Gastrocnemius medialis (tissue), 4 donors: ENCODE data around the gene ADGRB3. TPM values are rescaled to one million over a fixed set of nuclear protein-coding genes. Genes with fewer than 3 reads are reported as not detected.

Experiments
- ATAC-seq, 2 donors: fragments of 150-250 bp; one replicate each; pipeline ENCODE4 v1.9.1; 2016
- DNase-seq, 2 donors: peaks; one replicate each; pipeline ENCODE4 v3.0.0-alpha.2; 2019
- H3K27ac ChIP-seq, 4 donors: fragments of 200-600 bp; sonication (generic); 1 replicate in 1 of 4; 2 replicates in 3 of 4; pipeline ENCODE4 v1.5.1; 2016 to 2018; ENCODE audit warnings: mild to moderate bottlenecking in 2 of 4, moderate library complexity in 1 of 4
- H3K27me3 ChIP-seq, 3 donors: fragments of 200-600 bp; sonication (generic) in 2 of 3; 1 replicate in 1 of 3; 2 replicates in 2 of 3; pipeline versions ENCODE4 v1.5.1 to v1.6.0; 2016 to 2019; ENCODE audit warnings: mild to moderate bottlenecking in 1 of 3, moderate library complexity in 1 of 3
- H3K36me3 ChIP-seq, 2 donors: fragments of 200-600 bp; sonication (generic) in 1 of 2; one replicate each; pipeline ENCODE4 v1.5.1; 2017 to 2018
- H3K4me1 ChIP-seq, 2 donors: fragments of 200-600 bp; sonication (generic) in 1 of 2; one replicate each; pipeline ENCODE4 v1.5.1; 2016 to 2017; ENCODE audit warnings: mild to moderate bottlenecking in 2 of 2
- H3K4me3 ChIP-seq, 4 donors: fragments of 200-600 bp; sonication (generic) in 3 of 4; 1 replicate in 1 of 4; 2 replicates in 3 of 4; pipeline ENCODE4 v1.5.1; 2016 to 2019; ENCODE audit warnings: mild to moderate bottlenecking in 2 of 4
- H3K9me3 ChIP-seq, 3 donors: fragments of 200-600 bp; sonication (generic) in 2 of 3; 1 replicate in 1 of 3; 2 replicates in 2 of 3; pipeline ENCODE4 v1.5.1; 2016 to 2019
- CTCF ChIP-seq, 5 experiments: fragments of 450-650 bp in 3 of 5; fragments of 200-600 bp in 2 of 5; sonication (generic) in 2 of 5; IDR thresholded peaks in 4 of 5; conservative IDR thresholded peaks in 1 of 5; 1 replicate in 4 of 5; 2 replicates in 1 of 5; pipeline ENCODE4 v1.5.1; 2016 to 2019; ENCODE audit warnings: antibody characterized with exemption in 5 of 5, mild to moderate bottlenecking in 3 of 5, moderate library complexity in 3 of 5
- POLR2A ChIP-seq, 2 donors: fragments of 450-650 bp; IDR thresholded peaks; one replicate each; pipeline ENCODE4 v1.6.1; 2017; ENCODE audit warnings: antibody characterized with exemption in 2 of 2, mild to moderate bottlenecking in 2 of 2, moderate library complexity in 2 of 2
- in situ Hi-C, 4 donors: fragments of 200-750 bp; cut with MboI; loops; one replicate each; pipeline versions ENCODE4 v1.15.0 to v1.8.0; 2017; ENCODE audit warnings: low sequenced_read_pairs in 4 of 4
- intact Hi-C: fragments of 100-400 bp; cut with DNase I; formaldehyde crosslinking; loops from one replicate; pipeline ENCODE4 v1.15.1; 2023; ENCODE audit warnings: low total_unique reads
- total RNA-seq, 4 donors: library from RNA; depleted of rRNA; stranded (reverse); fragments of >200 nt; gene quantifications; one replicate each; pipeline versions ENCODE4 v1.1.0 to v1.2.3, GENCODE V29; 2016

The ADGRB3 gene
- total RNA-seq, 4 donors from 2014 or later = 0.56 to 0.58 (median 0.58) TPM; not detected in 1

GRCh38 chr6:69007781-69008180, 372.7 kb downstream of the ADGRB3 start:
- Histone ChIP-seq H3K4me1 (no peaks in the 10 kb centered on the region), H3K27ac (no peak overlapping the region), H3K27me3 (no peaks in the 10 kb centered on the region), H3K9me3 (no peaks in the 10 kb centered on the region), H3K4me3 (no peak overlapping the region), H3K36me3 (no peaks in the 10 kb centered on the region)
- ATAC-seq (no peak), DNase-seq (no peak)
- intact Hi-C loops (no loop called here), in situ Hi-C loops (no loop called here)
- TF ChIP-seq POLR2A (IDR thresholded peaks at IDR 0.05) (no peak), CTCF (IDR thresholded peaks at IDR 0.05 in 4 of 5, conservative IDR thresholded peaks at IDR 0.05 in 1 of 5) (no peak)

- in situ Hi-C loops (no loop called here), intact Hi-C loops (no loop called here)
- TF ChIP-seq POLR2A (IDR thresholded peaks at IDR 0.05) = no peak
- no peak for TF ChIP-seq CTCF (IDR thresholded peaks at IDR 0.05 in 4 of 5, conservative IDR thresholded peaks at IDR 0.05 in 1 of 5)
- H3K4me3 ChIP-seq = no peak overlapping the region
- H3K4me1 ChIP-seq = no peaks in the 10 kb centered on the region
- ATAC-seq (no peak), DNase-seq (no peak)
- H3K9me3 ChIP-seq = no peaks in the 10 kb centered on the region
- H3K36me3 ChIP-seq = no peaks in the 10 kb centered on the region
- no peaks in the 10 kb centered on the region for H3K27me3 ChIP-seq
- no peak overlapping the region for H3K27ac ChIP-seq
These were observed 377.1 kb downstream of the ADGRB3 start for GRCh38 chr6:69012211-69012610.

- TF ChIP-seq CTCF (IDR thresholded peaks at IDR 0.05 in 4 of 5, conservative IDR thresholded peaks at IDR 0.05 in 1 of 5) (no peak), POLR2A (IDR thresholded peaks at IDR 0.05) (no peak)
These were observed 377.8 kb downstream of the ADGRB3 start for GRCh38 chr6:69012876-69013275.

GRCh38 chr6:69018906-69019305, 383.8 kb downstream of the ADGRB3 start:
- no peaks in the 10 kb centered on the region for H3K27me3 ChIP-seq
- TF ChIP-seq CTCF (IDR thresholded peaks at IDR 0.05 in 4 of 5, conservative IDR thresholded peaks at IDR 0.05 in 1 of 5) = no peak
- TF ChIP-seq POLR2A (IDR thresholded peaks at IDR 0.05) = no peak
- H3K4me3 ChIP-seq = no peak overlapping the region
- H3K27ac ChIP-seq = no peak overlapping the region
- in situ Hi-C loops (no loop called here), intact Hi-C loops (no loop called here)
- H3K9me3 ChIP-seq = no peaks in the 10 kb centered on the region
- DNase-seq (no peak), ATAC-seq (no peak)
- H3K36me3 ChIP-seq = no peaks in the 10 kb centered on the region
- no peaks in the 10 kb centered on the region for H3K4me1 ChIP-seq

More at GRCh38 chr6:69012876-69013275, 377.8 kb downstream of the ADGRB3 start:
- in situ Hi-C loops (no loop called here), intact Hi-C loops (no loop called here)
- Histone ChIP-seq H3K4me1 (no peaks in the 10 kb centered on the region), H3K27me3 (no peaks in the 10 kb centered on the region), H3K36me3 (no peaks in the 10 kb centered on the region), H3K27ac (no peak overlapping the region), H3K9me3 (no peaks in the 10 kb centered on the region), H3K4me3 (no peak overlapping the region)
- DNase-seq (no peak), ATAC-seq (no peak)

- no peak for DNase-seq
- Histone ChIP-seq H3K4me1 (no peaks in the 10 kb centered on the region), H3K36me3 (no peaks in the 10 kb centered on the region), H3K27me3 (no peaks in the 10 kb centered on the region), H3K9me3 (no peaks in the 10 kb centered on the region), H3K4me3 (no peak overlapping the region), H3K27ac (no peak overlapping the region)
- intact Hi-C loops = no loop called here
- in situ Hi-C loops = no loop called here
- no peak for ATAC-seq
- TF ChIP-seq CTCF (IDR thresholded peaks at IDR 0.05 in 4 of 5, conservative IDR thresholded peaks at IDR 0.05 in 1 of 5) (no peak), POLR2A (IDR thresholded peaks at IDR 0.05) (no peak)
These were observed 384.8 kb downstream of the ADGRB3 start for GRCh38 chr6:69019832-69020231.
